Kidney glomerular epithelial cell (primary cell): ENCODE data around the gene B4GALT2.
A peak's percentile ranks its signal among the peaks of the same experiment; 100 is the strongest.

ENCODE experiments used
- DNase-seq: peaks from one replicate; lab custom pipeline; 2025; lab: John Stamatoyannopoulos, UW

Gene B4GALT2

GRCh38 chr1:44029911-44030604, 51.0 kb downstream of the B4GALT2 start:
- peak; percentile 68 for DNase-seq

DNA sequence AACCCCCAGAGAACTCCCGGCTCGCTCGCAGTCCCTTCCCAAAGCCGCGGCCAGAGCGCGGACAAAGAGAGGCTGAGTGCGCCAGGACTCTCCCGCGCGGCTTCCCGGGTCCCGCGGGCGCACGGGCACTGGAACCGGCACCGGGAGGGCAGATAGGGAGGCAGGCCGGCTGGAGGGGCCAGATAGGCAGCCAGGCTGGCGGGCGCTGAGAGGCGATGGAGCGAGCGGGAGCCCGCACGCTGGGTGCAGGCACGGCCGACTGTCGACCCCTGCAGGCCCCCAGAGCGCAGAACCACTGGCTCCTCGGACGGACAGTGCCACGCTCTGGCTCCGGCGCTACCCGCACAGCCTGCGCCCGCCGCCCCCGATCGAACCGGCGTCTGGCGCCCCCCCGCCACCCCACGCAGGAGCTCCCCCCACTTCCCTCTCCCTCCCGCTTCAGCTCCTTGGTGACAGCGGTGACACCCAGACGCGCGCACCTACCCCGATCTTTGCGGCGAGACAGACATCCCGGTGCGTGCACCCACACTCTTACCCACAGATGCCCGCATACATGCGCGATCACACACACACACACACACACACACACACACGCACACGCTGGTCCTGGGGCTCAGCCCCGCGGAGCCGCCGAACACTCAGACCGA, 51.7 kb downstream of the B4GALT2 start:
- DNase-seq, result no peak

DNA sequence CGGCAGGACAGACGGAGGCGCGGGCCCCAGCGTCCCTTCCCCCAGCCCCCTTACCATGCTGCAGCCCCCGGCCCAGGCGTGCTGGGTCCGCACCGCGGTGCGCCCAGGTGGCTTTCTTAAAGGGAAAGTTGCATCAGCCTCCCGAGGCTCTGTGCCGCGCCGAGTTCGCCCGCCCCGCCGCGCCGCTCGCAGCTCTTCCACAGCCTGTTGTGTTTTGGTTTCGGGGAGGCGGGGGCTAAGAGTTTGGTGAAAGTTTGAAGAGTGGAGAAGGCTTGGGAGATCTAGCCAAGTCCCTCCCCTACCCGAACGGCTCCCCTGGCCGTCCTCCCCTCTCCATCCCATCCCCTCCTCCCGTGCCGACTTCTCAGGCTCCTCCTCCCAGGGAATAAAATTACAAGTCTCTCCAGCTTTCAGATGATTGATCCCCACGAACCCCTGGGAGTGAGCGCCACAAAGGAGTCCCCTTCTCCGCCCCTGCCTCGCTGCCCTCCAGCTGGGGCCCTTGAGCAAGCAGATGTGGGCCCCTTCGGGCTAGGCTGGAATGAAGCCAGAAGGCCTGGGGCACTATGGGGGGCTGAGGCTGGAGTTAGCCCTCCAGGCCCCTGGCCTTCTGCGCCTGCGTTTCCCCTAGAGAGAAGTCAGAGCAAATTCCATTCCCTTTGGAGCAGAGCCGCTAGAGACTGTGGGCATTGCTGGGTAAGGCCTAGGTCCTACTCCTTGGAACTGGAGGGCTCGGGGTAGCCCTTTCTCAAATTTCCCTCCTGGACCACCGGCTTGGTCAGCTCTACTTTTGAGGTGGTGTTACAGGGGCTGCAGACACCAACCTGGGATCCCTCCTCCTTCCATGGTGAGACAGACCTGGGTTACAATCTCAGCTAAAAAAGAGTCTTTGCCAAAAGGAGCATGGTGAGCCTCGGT, 52.5 kb downstream of the B4GALT2 start, which contains the start of gene SLC6A9:
SLC6A9 (minus strand) TSS at position 211 of the 918 bp plus-strand sequence. CDS start 7,185 bp downstream, outside the sequence.
- DNase-seq, result no peak

DNA sequence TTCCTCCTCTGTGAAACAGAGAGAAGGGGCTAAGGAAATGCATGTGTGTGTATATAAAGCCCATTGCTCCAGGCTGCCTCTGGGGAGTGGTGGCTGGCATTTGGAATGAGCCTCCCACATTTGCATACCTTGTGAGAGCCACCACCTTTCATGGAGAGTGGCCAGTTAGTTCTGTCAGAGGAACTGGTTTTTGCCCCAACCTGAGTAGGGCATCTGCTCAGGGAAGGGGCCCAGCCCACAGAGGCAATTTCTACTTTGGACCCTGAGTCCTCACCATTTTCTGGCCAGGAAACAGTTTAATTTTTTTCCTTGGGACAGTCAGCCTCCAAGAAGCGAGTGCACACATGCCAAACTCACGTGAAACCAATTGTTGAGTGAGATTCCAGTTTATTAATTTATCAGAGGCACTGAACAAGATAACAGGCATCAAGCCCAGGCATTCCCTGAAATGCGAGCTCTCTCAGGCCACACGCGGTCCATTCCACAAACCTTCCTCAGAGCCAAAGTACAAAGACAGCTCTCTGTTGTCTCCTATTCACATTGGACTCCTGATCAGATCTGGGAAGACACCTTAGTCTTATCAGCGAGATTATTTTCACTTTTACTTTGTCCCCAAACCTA, 53.3 kb downstream of the B4GALT2 start:
- no peak for DNase-seq

GRCh38 chr1:44033041-44033575, 54.1 kb downstream of the B4GALT2 start:
- DNase-seq, result no peak

DNA sequence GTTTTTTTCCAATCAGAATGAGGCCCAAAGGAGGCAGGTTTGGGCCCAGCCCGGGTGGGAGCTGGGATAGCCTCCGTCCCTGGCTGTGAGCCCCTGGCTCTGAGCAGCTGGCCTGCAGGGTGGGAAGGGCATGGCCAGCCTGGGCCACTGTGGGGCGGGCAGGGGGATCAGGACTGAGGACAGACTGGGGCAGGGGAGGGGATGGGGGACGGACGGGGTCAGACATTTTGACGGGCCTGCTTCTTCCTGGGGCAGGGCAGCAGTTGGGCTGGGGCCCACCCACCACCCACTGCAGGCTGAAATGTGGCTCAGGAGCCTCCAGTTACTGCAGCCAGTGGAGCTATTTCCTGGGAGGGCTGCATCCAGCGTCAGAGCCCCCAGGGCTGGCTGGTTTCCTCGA, 54.7 kb downstream of the B4GALT2 start:
- DNase-seq, result no peak

DNA sequence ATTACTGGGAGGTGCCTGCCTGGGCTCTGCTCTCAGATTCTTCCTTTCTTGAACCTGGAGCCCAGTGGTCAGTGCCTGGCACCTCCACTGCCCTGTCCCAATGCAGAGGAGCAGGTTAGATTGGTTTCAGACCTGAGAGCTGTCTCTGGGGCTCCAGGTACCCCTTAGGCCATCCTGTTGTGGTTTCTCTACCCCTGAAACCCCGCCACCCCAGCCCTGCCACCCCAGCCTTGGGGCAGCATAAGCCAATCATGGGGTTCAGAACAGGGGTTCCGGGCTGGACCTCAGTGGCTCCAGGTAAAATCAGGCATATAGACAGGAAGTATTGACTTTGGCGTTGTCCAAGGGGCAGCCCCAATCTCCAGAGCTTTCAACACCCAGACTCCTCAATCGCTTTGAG, 55.4 kb downstream of the B4GALT2 start:
- no peak for DNase-seq

- DNase-seq, result no peak
Measured at GRCh38 chr1:44034976-44035716, 56.1 kb downstream of the B4GALT2 start.

GRCh38 chr1:44035726-44036408, 56.9 kb downstream of the B4GALT2 start:
- DNase-seq, result no peak

GRCh38 chr1:44036409-44037139, 57.6 kb downstream of the B4GALT2 start:
- peak; percentile 17 for DNase-seq

DNA sequence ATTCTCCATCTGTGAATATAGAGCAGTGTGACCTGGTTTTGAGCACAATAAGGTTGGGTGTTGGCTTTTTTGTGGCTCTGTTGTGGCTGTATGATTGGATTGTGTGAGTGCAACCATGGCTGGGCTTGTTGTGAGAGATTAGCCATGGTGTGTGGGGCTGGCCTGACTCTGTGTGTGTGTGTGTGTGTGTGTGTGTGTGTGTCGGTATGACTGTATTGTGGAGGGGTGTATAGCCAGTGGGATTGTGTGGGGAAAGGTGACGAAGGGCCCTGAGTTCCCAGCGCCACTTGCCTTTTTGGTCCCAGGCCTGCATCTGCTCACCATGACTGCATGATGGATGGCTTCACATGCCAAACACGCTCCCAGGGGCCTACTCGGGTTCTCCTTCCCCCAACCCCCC, 58.1 kb downstream of the B4GALT2 start:
- no peak for DNase-seq

GRCh38 chr1:44038876-44039657, 60.1 kb downstream of the B4GALT2 start:
- DNase-seq, result no peak

GRCh38 chr1:44040418-44040817, 61.4 kb downstream of the B4GALT2 start:
- no peak for DNase-seq
